ENCODE data around the gene DAG1.

- TF ChIP-seq OSR1 (CRISPR knock-in tag; IDR thresholded peaks at IDR 0.05) (no peak), ESRRG (CRISPR knock-in tag; IDR thresholded peaks at IDR 0.05) (no peak), ZNF8 (CRISPR knock-in tag; IDR thresholded peaks at IDR 0.05) (no peak), ZFP30 (CRISPR knock-in tag; IDR thresholded peaks at IDR 0.05) (no peak), CREB5 (CRISPR knock-in tag; IDR thresholded peaks at IDR 0.05; ENCODE audit: low read depth) (no peak), ZNF565 (CRISPR knock-in tag; conservative IDR thresholded peaks at IDR 0.05; ENCODE audit: low read depth) (no peak), PATZ1 (CRISPR knock-in tag; IDR thresholded peaks at IDR 0.05; ENCODE audit: borderline replicate concordance) (no peak), TCF4 (CRISPR knock-in tag; IDR thresholded peaks at IDR 0.05; ENCODE audit: borderline replicate concordance) (no peak)
Measured at GRCh38 chr3:49509028-49509561, 39.0 kb downstream of the DAG1 start.
